HL-60/S4 treated with retinoic acid at 250 ng/mL for 4 days and 3 days (cell line): ENCODE results near the gene TRHDE.

Source experiments
- in situ Hi-C: fragments of 300-500 bp; cut with MboI; formaldehyde crosslinking; loops from 2 replicates; pipeline ENCODE4 v1.7.0; 2022; ENCODE audit warnings: low sequenced_read_pairs

Gene TRHDE

GRCh38 chr12:72272091-72272661 is at the start of gene TRHDE:
TRHDE (plus strand) TSS chr12:72272370; CDS start chr12:72272644, 274 bp downstream.
- in situ Hi-C loops = no loop called here

DNA sequence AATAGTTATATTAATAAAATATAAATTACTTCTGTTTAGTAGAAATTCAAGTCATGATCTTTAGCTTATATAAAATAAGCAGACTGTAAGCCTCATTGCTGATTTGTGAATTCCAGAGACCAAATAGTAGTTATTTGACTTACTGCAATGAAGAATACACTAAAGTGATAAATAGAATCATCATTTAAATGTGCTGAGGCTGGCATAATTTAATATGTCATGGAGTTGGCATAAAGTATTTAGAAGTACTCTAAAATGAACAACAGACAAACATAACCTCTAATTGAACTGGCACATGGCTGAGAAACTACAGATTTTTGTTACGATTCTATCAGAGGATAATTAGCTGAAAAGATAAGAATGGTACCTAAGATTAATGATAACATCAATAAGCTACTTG is 45.7 kb upstream of the TRHDE start:
- in situ Hi-C loops = no loop called here

GRCh38 chr12:72228424-72228823 is 43.7 kb upstream of the TRHDE start:
- in situ Hi-C loops = no loop called here

DNA sequence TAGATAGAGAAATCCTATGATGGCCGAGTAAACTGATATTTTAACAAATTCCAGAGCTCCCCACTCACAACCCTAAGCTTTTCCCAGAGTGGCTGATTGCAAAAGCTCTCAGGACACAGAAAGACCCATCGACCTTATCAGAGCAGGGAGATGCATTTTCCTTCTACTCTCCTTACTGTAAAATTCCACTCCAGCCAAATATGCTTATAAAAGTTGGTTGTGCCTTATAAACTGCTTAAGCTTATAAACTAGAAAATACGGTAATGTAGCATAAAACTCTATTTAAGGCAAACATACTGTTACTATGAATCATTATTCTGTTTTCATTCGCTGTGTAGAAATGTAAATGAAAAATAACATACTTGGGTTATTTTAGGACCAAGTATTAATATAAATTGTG is 41.6 kb upstream of the TRHDE start:
- in situ Hi-C loops = no loop called here

DNA sequence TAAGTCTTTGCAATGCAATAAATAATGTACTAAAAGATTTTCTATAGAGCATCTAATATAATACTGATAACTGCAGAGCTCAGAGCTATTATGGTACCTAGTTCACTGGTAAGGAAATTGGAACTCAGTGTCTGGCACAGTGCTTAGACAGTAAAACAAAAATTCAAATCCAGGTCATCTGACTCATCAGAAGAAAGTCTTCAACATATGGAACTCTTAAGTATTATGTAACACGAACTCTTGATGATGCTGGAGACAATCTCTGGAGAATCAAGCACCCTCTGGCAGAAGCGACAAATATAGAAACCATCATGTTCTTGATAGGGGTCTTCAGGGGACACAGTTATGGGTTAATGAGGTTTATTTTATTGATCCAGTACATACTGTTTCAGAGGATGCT is 37.3 kb upstream of the TRHDE start:
- in situ Hi-C loops = no loop called here

GRCh38 chr12:72236071-72236705 is 36.0 kb upstream of the TRHDE start:
- in situ Hi-C loops = no loop called here

- in situ Hi-C loops = no loop called here
Observed at GRCh38 chr12:72241552-72241951, 30.6 kb upstream of the TRHDE start.

DNA sequence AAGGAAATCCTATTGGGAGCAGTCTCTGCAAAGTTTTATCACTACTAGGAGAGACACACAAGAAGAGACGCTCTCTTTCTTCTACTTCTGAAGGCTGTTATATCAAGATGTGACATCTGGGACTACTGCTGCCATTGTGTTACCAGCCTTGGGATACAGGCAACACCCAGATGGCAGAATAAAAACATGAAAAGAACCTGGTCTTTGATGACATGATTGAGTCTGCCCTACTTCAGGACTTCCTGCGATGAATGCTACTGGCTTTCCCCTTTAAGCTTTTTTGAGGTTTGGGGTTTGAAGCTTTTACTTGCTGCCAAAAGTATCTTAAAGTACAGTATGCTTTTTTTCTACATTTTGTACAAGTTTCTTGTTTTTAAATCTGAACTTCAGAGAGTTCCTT is 29.2 kb upstream of the TRHDE start:
- in situ Hi-C loops = no loop called here

GRCh38 chr12:72246370-72246769 is 25.8 kb upstream of the TRHDE start:
- in situ Hi-C loops = no loop called here

DNA sequence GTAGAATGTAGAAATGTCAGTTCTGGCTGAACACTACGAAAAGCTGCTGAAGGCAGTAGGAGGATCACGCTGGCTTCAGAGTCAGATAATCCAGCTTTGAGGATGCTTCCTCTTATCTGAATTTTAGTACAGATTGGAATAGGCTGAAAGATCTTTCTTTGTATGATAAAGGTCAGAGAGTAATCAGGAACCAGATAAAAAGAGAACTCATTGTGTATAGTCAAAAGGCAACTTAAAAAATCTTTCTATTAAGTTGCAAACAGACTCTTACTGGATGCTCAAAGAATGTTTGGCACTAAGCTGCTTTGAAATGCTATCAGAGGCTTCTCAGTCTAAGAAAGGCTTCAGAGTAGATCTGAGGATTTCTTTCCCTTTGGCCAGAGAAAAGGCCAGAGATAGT is 21.8 kb upstream of the TRHDE start:
- in situ Hi-C loops = no loop called here

GRCh38 chr12:72256725-72257124 is 15.4 kb upstream of the TRHDE start:
- in situ Hi-C loops = no loop called here

DNA sequence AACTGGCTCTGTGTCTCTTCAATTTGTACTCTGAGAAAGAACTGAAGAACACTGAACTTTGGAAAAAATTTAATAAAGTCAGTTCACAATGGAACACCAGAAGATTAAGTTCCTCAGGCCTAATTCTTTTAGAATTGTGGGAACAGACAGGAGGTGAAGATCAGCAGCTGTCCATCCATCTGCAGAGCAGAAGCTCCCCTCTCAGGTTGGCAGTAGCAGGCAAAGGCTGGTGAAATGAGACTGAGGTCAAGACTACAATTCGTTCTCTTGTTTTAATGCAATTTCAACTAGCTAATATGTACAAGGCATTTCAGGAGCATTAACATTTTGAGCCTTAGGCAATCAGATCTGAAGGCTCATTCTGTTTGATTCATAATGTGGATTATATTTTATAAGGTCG is 10.3 kb upstream of the TRHDE start:
- in situ Hi-C loops = no loop called here

GRCh38 chr12:72264548-72265175 is 7.5 kb upstream of the TRHDE start:
- in situ Hi-C loops = no loop called here

- in situ Hi-C loops = no loop called here
Observed at GRCh38 chr12:72267974-72268373, 4.2 kb upstream of the TRHDE start.

DNA sequence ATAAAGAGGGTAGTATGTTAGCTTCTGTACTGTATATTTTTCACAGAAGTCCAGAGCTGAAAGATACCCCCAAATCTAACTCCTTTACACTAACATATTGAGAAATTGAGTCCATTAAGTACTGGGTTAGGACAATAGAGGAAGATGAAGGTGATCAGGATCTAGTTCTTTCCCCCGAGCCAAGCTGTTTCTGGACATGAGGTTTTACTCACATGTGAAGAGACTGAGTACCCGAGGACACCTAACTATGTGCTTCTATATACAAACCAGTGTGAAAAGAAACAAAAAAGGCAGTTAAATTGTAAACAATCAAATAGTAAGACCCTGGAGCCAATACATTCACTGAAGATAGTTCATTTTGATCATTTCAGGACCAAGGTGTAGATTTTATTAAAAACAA is 3.8 kb upstream of the TRHDE start:
- in situ Hi-C loops = no loop called here

- in situ Hi-C loops = no loop called here
Observed at GRCh38 chr12:72269491-72269890, 2.7 kb upstream of the TRHDE start.

GRCh38 chr12:72270246-72270645 is 1.9 kb upstream of the TRHDE start:
- in situ Hi-C loops = no loop called here

DNA sequence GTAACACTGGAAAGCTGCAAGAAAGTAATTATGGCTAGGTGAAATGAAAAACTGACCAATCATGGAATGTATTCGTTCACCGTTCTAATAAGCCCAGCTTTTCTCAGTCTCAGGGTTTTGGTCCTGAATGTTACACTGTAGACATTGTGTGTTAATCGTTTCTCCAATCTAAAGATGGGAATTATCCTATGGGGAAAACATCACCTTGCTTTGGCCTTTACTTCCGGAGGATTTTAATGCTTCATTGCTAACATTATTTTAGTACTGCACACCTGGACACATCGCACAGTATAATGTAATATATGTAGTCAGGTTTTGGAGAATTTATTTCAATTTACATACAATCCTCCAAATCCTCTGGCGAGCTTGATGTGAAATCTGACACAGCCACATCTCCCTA is 1.2 kb upstream of the TRHDE start:
- in situ Hi-C loops = no loop called here

DNA sequence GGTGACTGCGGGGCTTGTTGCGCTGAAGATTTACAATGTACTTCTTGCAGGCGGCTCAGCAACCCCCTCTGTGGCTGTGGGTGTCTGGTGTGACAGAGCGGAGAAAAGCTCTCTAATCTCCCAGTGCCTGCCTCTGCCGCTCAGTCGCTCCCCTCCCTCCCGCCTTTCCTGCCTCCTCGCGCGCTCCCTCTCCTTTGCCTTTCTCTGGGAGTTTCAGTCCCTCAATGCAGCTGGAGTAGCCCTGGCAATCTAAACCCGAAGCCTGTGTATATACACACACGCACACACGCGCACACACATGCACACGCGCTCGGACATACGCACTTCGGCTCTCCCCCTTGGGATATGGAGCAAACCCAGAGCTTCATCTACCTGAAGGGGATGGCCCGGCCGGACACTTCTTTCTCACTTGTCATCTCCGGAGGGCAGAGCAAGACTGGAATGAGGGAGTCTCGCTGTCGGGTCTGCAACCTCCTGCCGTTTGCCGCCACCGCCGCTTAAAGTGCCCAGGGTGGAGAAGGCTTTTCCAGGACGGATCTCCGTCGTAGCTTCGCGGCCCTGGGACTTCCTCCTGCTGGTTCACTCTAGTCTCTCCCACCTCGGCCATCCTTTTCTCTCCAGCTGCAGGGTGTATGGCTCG is 599 bp upstream of the TRHDE start:
- in situ Hi-C loops = no loop called here

DNA sequence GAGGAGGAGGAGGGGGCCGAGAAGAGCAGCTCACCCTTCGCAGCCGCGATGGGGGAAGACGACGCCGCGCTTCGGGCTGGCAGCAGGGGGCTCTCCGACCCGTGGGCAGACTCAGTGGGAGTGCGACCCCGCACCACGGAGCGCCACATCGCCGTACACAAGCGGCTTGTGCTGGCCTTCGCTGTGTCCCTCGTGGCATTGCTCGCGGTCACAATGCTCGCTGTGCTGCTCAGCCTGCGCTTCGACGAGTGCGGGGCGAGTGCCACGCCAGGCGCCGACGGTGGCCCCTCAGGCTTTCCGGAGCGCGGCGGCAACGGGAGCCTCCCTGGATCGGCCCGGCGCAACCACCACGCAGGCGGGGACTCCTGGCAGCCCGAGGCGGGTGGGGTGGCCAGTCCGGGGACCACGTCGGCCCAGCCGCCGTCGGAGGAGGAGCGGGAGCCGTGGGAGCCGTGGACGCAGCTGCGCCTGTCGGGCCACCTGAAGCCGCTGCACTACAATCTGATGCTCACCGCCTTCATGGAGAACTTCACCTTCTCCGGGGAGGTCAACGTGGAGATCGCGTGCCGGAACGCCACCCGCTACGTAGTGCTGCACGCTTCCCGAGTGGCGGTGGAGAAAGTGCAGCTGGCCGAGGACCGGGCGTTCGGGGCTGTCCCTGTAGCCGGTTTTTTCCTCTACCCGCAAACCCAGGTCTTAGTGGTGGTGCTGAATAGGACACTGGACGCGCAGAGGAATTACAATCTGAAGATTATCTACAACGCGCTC is 745 bp downstream of the TRHDE start:
- in situ Hi-C loops = no loop called here

- in situ Hi-C loops = no loop called here
Observed at GRCh38 chr12:72273499-72273837, 1.3 kb downstream of the TRHDE start.
